Stimulated activated CD4-positive, alpha-beta T cell treated with anti-CD3 and anti-CD28 coated beads, Interleukin-4, amount 100 ng/mL, for 4 hours (primary cell): Measurements from ENCODE around the gene SLC22A4.
A peak's percentile ranks its signal among the peaks of the same experiment; 100 is the strongest.

Source experiments
- DNase-seq, 2 experiments: peaks; one replicate each; pipeline ENCODE4 v3.0.0-alpha.2; 2020

The SLC22A4 gene

GRCh38 chr5:132262882-132263547 lies 31.2 kb upstream of the SLC22A4 start:
- DNase-seq, result no peak

GRCh38 chr5:132263548-132264261 lies 30.5 kb upstream of the SLC22A4 start:
- peak in 1 of 2 experiments; percentile 56 for DNase-seq

GRCh38 chr5:132264546-132265335 lies 29.5 kb upstream of the SLC22A4 start:
- no peak for DNase-seq

GRCh38 chr5:132265336-132266030 lies 28.7 kb upstream of the SLC22A4 start:
- no peak for DNase-seq

- DNase-seq, result no peak
Measured at GRCh38 chr5:132266031-132266835, 28.0 kb upstream of the SLC22A4 start.

- no peak for DNase-seq
Measured at GRCh38 chr5:132266836-132267160, 27.4 kb upstream of the SLC22A4 start.

GRCh38 chr5:132267166-132267739 lies 26.9 kb upstream of the SLC22A4 start:
- no peak for DNase-seq

GRCh38 chr5:132267931-132268768 lies 26.0 kb upstream of the SLC22A4 start:
- DNase-seq, result no peak

- DNase-seq, result no peak
Measured at GRCh38 chr5:132268769-132269551, 25.2 kb upstream of the SLC22A4 start.

- DNase-seq, result no peak
Measured at GRCh38 chr5:132269635-132270334, 24.4 kb upstream of the SLC22A4 start.

GRCh38 chr5:132270335-132270665 lies 23.9 kb upstream of the SLC22A4 start:
- DNase-seq, result no peak

GRCh38 chr5:132270706-132271105 lies 23.5 kb upstream of the SLC22A4 start:
- DNase-seq, result no peak

- DNase-seq, result no peak
Measured at GRCh38 chr5:132271251-132272246, 22.6 kb upstream of the SLC22A4 start.

- peak; percentile 55 to 70 for DNase-seq
Measured at GRCh38 chr5:132272311-132273210, 21.6 kb upstream of the SLC22A4 start.

- no peak for DNase-seq
Measured at GRCh38 chr5:132273631-132274030, 20.6 kb upstream of the SLC22A4 start.

GRCh38 chr5:132274050-132274792 lies 20.0 kb upstream of the SLC22A4 start:
- DNase-seq, result no peak
